GM18907 (cell line): ENCODE results near the gene ADARB1.

Source experiments
- ATAC-seq: cut with Tn5 transposase; IDR thresholded peaks from one replicate; pipeline ENCODE4 v1.9.1; 2021; ENCODE audit warnings: mild to moderate bottlenecking, moderate library complexity; ENCODE audit not compliant: unreplicated experiment

ADARB1 gene

DNA sequence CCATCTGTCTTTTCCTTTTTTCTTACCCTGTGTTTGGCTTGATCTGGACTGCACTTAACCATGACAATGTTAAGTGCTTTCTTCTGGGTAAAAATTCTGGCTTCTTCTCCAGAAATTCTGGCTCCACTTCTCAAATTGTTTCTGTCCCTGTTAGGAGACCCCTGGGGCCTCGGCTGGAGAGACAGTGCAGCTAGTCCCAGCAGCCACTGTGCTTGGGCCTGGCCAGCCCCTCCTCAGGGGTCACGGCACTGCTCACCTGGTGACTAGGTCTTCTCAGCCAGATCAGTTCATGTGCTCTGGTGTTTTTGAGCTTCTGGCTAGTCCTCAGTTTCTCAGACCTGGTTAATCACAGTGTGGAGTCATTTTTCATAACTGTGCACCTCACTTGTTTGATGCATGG, 72.4 kb downstream of the ADARB1 start:
- no peak for ATAC-seq

GRCh38 chr21:45147473-45148315, 73.3 kb downstream of the ADARB1 start:
- ATAC-seq = no peak

DNA sequence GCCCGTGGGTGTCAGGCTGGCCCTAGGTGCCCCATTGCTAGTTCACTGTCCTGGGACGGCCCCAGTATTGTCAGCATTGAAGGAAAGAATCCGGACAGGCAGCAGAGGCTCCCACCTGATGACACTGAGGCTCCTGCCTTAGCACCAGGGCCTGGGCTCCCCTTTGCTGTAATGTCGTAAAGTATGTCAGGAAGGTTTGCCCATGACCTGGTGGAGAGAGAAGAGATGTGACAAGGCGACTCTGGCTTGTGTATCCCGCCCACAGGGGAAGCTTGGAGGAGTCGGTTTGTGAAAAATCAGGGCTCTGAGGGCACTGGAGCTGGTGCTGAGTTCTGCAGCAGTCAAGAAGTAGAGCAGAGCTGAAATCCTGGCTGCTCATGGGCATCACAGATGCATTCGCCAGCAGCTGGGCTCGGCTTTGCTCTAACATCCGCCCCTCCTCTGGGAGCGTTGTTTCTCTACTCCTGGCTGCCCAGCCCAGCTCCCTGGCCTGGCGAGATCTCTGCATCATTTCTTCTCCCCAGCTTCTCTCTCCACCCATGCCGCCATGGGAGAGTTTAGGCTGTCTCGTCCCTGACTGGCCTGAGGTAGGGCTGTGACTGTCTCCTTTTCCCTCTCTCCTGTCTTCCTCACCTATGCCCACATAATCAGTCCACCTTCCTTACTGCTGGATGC, 74.1 kb downstream of the ADARB1 start:
- no peak for ATAC-seq

GRCh38 chr21:45149021-45149420, 74.6 kb downstream of the ADARB1 start:
- ATAC-seq = no peak

GRCh38 chr21:45150638-45151131, 76.3 kb downstream of the ADARB1 start:
- ATAC-seq = no peak

- ATAC-seq = no peak
These were observed 77.2 kb downstream of the ADARB1 start for GRCh38 chr21:45151445-45152160.

DNA sequence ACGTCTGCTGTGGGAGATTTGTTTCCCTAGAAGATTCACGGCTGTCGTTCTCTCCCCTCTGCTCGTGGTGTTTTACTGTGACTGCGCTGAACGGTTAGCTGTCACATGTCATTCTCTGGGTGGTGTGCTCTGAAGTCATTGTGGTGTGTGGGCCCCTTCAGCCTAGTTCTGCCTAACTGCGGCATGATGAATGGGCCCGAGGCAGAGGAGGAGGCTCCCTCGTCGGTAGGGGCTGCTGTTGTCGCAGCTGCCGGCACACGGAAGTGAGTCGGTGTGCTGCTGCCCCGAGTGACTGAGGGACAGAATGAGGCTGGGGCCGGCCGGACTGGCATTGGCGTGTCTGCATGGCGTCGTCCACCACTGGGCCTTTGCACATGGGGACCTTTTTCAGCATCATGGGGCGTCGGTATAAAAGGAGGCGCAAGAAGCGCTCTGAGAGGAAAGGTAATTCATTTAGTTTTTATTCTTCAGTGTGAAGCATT, 77.9 kb downstream of the ADARB1 start:
- no peak for ATAC-seq

- no peak for ATAC-seq
These were observed 79.3 kb downstream of the ADARB1 start for GRCh38 chr21:45153358-45154318.

- no peak for ATAC-seq
These were observed 80.4 kb downstream of the ADARB1 start for GRCh38 chr21:45154511-45155508.

DNA sequence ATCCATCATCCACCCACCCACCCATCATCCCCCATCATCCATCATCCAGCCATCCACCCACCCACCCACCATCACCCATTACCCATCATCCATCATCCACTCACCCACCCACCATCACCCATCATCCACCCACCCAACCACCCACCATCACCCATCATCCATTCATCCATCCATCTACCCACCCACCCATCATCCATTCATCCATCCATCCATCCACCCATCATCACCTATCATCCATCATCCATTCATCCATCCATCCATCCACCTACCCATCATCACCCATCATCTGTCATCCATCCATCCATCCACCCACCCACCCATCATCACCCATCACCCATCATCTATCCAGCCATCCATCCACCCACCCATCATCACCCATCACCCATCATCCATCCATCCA, 81.5 kb downstream of the ADARB1 start:
- no peak for ATAC-seq

DNA sequence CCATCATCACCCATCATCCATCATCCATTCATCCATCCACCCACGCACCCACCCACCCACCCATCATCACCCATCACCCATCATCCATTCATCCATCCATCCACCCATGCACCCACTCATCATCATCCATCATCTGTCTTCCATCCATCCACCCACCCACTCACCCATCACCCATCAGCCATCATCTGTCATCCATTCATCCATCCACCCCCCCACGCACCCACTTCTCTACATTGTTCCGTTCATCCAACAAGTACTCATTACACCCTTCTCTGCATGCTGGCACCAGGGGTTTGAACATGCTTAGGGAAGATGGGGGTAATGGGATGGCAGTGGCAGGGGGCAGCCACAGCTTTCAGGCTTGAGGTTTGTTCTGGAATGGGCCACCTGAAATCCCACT, 82.1 kb downstream of the ADARB1 start:
- no peak for ATAC-seq

DNA sequence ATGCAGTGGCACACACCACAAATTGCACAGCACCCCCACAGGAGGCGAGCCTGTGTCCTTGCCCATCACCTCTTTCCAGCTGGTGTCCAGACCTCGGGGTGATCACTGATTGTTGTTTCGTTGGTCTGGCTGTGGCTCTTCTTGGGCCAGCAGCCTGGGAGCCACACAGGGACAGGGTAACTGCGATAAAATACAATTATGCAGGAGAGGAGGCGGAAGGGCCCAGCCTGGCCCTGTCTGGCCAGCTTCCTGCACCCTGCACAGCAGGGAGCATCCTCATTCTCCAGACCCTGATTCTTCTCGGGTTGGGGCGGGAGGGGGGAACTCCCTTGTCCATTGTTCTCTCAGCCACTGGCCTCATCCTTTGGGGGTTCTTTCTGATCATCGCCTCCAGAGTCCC, 83.6 kb downstream of the ADARB1 start:
- no peak for ATAC-seq

DNA sequence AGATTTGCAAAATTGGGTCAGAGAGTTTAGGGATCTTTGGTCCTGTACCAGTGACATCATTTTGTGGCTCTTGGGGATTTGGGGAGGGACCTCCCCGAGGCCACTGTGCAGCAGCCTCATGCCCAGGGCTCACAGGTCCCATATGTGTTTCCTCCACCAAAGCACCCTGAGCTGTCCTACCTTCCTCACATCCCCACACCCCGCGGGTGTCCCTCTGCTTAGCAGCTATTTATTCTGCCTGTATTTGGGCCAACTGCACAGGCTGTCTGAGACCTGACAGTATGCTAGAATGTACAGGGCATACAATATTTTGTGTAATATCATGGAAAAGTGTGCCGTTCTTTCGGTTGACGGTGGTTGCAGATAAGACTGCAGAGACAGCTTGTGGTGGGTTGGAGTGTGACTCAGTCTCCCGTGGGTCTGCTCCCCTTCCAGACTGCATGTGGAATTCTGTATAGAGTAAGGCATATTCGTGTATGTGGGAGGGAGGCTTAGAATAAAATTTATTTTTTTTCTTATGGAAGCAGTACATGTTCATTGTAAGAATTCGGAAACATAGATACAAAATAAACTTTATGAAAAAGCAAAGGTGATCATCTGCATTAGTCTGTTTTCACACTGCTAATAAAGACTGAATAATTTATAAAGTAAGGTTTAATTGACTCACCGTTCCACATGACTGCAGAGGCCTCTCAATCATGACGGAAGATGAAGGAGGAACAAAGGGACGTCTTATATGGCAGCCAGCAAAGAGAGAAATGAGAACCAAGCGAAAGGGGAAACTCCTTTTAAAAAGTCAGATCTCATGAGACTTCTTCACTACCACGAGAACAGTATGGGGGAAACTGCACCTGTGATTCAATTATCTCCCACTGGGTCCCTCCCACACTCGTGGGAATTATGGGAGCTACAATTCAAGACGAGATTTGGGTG, 84.4 kb downstream of the ADARB1 start:
- ATAC-seq = no peak

DNA sequence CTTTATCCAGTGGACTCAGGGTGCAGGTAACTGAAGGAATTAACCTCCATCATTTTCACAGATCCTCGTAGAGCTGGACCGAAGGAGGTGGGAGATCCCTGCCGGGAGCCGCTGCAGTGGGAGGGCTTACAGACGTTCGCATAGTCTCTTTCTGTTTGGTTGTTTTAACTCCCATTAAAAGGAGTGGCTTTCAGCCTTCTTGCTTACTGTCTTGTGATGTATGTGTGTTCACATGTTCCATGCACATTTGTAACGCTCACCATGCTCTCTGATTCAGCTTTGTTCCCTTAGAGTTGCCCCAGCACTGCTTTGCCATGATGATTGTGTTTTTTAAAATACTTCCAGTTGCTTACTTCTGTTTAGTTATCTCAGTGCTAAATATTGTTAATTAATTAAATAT, 85.8 kb downstream of the ADARB1 start:
- ATAC-seq = no peak

DNA sequence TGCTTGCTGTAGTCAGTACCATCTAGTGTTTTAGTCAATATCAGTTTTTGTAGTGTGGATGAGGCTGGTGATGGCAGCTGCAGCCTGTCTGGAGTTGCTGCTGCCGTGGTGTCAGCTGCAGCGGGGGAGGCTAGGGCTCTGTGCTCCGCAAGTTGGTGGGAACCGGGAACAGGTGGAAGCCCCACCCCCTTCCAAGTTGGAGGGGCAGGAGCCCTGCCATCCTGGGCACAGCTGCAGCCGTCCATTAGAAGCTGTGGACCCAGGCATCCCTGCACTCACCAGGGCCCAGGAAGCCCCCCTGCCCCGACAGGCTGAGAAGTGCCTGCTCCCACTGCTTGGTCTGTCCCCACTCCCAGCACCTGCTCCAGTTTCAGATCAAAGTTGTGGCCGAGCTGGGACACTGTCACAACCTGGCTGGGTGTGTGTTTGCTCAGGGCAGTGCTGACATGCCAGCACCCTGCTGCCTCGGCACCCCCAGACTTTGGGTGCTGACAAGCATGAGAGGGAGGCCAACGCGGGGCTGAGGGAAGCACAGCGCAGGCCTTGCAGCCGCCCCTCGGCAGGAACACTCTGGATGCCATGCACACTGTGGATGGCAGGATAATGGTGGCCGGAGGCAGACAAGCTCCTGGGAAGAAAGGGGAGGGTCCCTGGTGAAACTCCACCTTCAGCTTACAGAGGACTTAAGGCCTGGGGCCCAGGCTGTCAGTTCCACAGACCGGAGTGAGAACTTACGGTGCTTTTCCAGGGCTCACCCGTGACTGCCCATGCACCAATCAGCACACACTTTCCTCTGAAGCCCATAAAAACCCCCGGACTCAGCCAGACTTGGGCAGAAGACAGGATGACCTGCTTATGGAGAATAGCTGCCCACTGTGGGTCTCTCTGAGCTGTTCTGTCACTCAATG, 86.9 kb downstream of the ADARB1 start:
- ATAC-seq = no peak

DNA sequence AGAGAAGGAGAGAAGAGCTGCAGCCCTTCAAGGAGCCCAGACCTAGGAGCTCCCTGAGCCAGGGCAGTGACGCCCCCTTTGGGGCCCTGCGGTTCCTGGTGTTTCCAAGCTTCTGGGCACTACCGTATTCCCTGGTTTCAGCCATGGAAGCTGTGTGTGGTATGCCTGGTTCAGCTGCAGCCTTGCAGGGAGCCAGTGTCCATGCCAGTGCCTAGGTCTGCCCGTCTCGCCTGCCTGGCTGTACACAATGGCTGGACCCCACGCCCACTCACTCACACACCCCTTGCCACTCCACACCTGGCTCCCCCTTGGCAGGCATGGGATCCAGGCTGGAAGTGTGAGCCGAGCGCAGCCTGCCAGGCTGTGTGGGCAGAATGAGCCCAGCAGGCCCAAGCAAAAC, 87.7 kb downstream of the ADARB1 start:
- no peak for ATAC-seq

GRCh38 chr21:45162809-45163208, 88.4 kb downstream of the ADARB1 start:
- ATAC-seq = no peak
